Neural cell (in vitro differentiated cells): Measurements from ENCODE around the gene CAPS. TPM values are rescaled to one million over a fixed set of nuclear protein-coding genes. Genes with fewer than 3 reads are reported as not detected.
"Not testable (repeated sequence)": the region's sequence is repeated elsewhere in the genome, so short reads cannot be mapped to it uniquely, and the experiment has no call there.

Experiments used
- H2AFZ ChIP-seq: fragments of 200-600, 300-800 bp; sonication (generic), shearing (Covaris generic); 2 replicates; pipeline ENCODE4 v1.6.0; 2014; ENCODE audit warnings: low read depth, mild to moderate bottlenecking, antibody characterized with exemption, low read length, moderate library complexity
- H3F3A ChIP-seq: fragments of 200-600 bp; shearing (Covaris generic); 2 replicates; pipeline ENCODE4 v1.6.1; 2016; ENCODE audit warnings: mild to moderate bottlenecking, moderate library complexity, mixed read lengths, antibody characterized with exemption, low read length; ENCODE audit not compliant: insufficient read depth, poor library complexity, severe bottlenecking
- H3K27ac ChIP-seq: fragments of 200-600, 300-800 bp; sonication (generic), shearing (Covaris generic); 2 replicates; pipeline ENCODE4 v1.5.1; 2014; ENCODE audit warnings: mild to moderate bottlenecking, low read length, moderate library complexity
- H3K27me3 ChIP-seq: fragments of 300-800, 200-600 bp; sonication (generic), shearing (Covaris generic); 2 replicates; pipeline ENCODE4 v1.6.0; 2014; ENCODE audit warnings: mild to moderate bottlenecking, low read depth, low read length, moderate library complexity; ENCODE audit not compliant: insufficient read depth
- H3K36me3 ChIP-seq: fragments of 300-800, 200-600 bp; sonication (generic), shearing (Covaris generic); 2 replicates; pipeline ENCODE4 v1.5.1; 2014; ENCODE audit warnings: mild to moderate bottlenecking, antibody characterized with exemption, low read length, moderate library complexity; ENCODE audit not compliant: insufficient read depth
- H3K4me2 ChIP-seq: fragments of 300-800, 200-600 bp; sonication (generic), shearing (Covaris generic); 2 replicates; pipeline ENCODE4 v1.6.0; 2014; ENCODE audit warnings: mild to moderate bottlenecking, low read length
- H3K4me3 ChIP-seq: fragments of 300-800, 200-600 bp; sonication (generic), shearing (Covaris generic); 2 replicates; pipeline ENCODE4 v1.5.1; 2014; ENCODE audit warnings: mild to moderate bottlenecking, low read length, moderate library complexity
- H3K79me2 ChIP-seq: fragments of 200-600 bp; shearing (Covaris generic); replicated peaks from 2 replicates; pipeline ENCODE4 v1.6.0; 2014; ENCODE audit warnings: mild to moderate bottlenecking, low read length, moderate library complexity; ENCODE audit not compliant: insufficient read depth
- H3K9ac ChIP-seq: fragments of 300-800, 200-600 bp; sonication (generic), shearing (Covaris generic); 2 replicates; pipeline ENCODE4 v1.6.1; 2016; ENCODE audit warnings: mild to moderate bottlenecking, low read length, mixed read lengths
- H3K9me2 ChIP-seq: fragments of 200-600 bp; shearing (Covaris generic); 2 replicates; pipeline ENCODE4 v1.6.1; 2016; ENCODE audit warnings: mild to moderate bottlenecking, low read length, mixed read lengths; ENCODE audit not compliant: insufficient read depth
- H3K9me3 ChIP-seq: fragments of 200-600, 300-800 bp; sonication (generic), shearing (Covaris generic); 2 replicates; pipeline ENCODE4 v1.6.1; 2016; ENCODE audit warnings: mild to moderate bottlenecking, mixed run types, low read length, moderate library complexity, mixed read lengths
- H4K20me1 ChIP-seq: fragments of 200-600 bp; shearing (Covaris generic); 2 replicates; pipeline ENCODE4 v1.6.1; 2016; ENCODE audit warnings: mild to moderate bottlenecking, mixed run types; ENCODE audit not compliant: insufficient read depth
- CTCF ChIP-seq: fragments of 450-650 bp; IDR thresholded peaks from 2 replicates; pipeline ENCODE4 v1.5.1; 2014; ENCODE audit warnings: antibody characterized with exemption, mild to moderate bottlenecking, moderate library complexity; ENCODE audit not compliant: poor library complexity, severe bottlenecking
- EP300 ChIP-seq: fragments of 450-650 bp; conservative IDR thresholded peaks from 2 replicates; pipeline ENCODE4 v1.6.1; 2014; ENCODE audit warnings: antibody characterized with exemption, mild to moderate bottlenecking, moderate library complexity; ENCODE audit not compliant: poor library complexity, severe bottlenecking
- EZH2 ChIP-seq: fragments of 200-600, 300-800 bp; shearing (Covaris generic), sonication (generic); IDR thresholded peaks from 2 replicates; pipeline ENCODE4 v1.6.1; 2014; ENCODE audit warnings: antibody characterized with exemption, low read length, borderline replicate concordance, mild to moderate bottlenecking; ENCODE audit not compliant: insufficient read depth, poor library complexity, severe bottlenecking
- MXI1 ChIP-seq: fragments of 450-650 bp; conservative IDR thresholded peaks from 2 replicates; pipeline ENCODE4 v1.6.1; 2014; ENCODE audit warnings: antibody characterized with exemption, mild to moderate bottlenecking; ENCODE audit not compliant: poor library complexity, severe bottlenecking
- POLR2AphosphoS5 ChIP-seq: IDR thresholded peaks from 2 replicates; pipeline ENCODE4 v1.6.1; 2012
- RAD21 ChIP-seq: fragments of 450-650 bp; conservative IDR thresholded peaks from 2 replicates; pipeline ENCODE4 v1.6.1; 2014; ENCODE audit warnings: antibody characterized with exemption, mild to moderate bottlenecking, moderate library complexity
- REST ChIP-seq: IDR thresholded peaks from 2 replicates; pipeline ENCODE4 v1.6.1; 2012; ENCODE audit warnings: borderline replicate concordance
- SMC3 ChIP-seq: fragments of 450-650 bp; conservative IDR thresholded peaks from 2 replicates; pipeline ENCODE4 v1.6.1; 2014; ENCODE audit warnings: antibody characterized with exemption, mild to moderate bottlenecking, moderate library complexity; ENCODE audit not compliant: poor library complexity
- TAF1 ChIP-seq: IDR thresholded peaks from 2 replicates; pipeline ENCODE4 v1.6.1; 2012; ENCODE audit warnings: low read depth
- polyA plus RNA-seq: library from polyadenylated mRNA; depleted of rRNA; stranded (reverse); fragments of >200 nt; gene quantifications from 2 replicates; pipeline ENCODE4 v1.2.3, GENCODE V29; 2014

CAPS gene
- polyA plus RNA-seq, 1 donor from 2014 or later, result 10.5 TPM

DNA sequence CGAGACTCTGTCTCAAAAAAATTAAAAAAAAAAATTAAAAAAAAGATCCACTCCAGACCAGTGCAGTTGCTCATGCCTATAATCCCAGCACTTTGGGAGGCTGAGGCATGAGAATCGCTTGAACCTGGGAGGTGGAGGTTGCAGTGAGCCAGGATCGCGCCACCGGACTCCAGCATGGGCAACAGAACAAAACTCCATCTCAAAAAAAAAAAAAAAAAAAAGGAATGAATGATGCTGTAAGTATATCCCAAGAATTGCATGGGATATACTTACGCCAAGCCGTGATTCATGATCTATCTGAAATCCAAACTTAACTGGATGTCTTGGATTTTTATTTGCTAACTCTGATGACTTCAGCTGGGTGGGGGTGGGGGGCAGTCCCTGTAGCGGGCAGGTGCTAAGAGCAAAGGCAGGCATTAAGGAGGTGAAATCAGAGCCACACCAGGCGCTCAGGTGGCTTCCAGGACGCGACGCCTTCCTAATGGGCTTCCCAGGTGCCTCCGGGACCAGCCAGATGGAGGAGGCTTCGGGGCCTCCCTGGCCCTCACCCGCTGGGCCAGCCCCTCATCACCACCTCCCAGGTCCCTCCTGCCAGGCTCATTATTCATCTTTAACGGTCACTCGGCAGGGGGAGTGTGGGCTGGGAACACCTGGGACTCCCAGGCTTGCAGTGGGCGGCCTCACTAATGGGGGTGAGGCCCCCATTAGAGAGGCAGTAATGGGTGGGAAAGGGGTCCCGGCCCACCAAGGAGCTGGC lies 32.3 kb upstream of the CAPS start:
- no peak overlapping the region for H3K4me2 ChIP-seq

DNA sequence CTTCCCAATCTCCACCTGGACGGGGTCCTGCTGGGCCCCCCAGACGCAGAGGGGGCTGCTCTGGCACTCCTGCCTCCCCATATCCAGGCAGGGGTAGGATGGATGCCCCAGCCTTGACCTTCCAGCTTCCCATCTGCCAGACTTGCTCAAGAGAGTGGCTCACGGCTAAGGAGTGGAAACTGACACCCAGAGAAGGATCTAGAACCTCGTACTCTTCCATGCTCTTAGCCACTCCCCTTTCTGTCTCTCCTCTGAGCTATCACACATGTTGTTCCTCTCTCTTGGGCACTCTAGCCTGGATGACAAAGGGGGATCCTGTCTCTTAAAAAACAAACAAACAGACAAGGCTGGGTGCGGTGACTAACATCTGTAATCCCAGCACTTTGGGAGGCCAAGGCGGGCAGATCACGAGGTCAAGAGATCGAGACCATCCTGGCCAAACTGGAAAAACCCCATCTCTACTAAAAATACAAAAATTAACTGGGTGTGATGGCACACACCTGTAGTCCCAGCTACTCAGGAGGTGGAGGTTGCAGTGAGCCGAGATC lies 31.6 kb upstream of the CAPS start:
- Histone ChIP-seq H2AFZ (no peak overlapping the region), H3K9me2 (no peaks in the 10 kb centered on the region), H3K27me3 (no peaks in the 10 kb centered on the region), H3K79me2 (no peaks in the 10 kb centered on the region), H3K9me3 (no peaks in the 10 kb centered on the region), H3K9ac (no peak overlapping the region), H3K36me3 (no peaks in the 10 kb centered on the region), H3F3A (no peaks in the 10 kb centered on the region), H4K20me1 (no peaks in the 10 kb centered on the region), H3K4me2 (no peak overlapping the region), H3K4me3 (no peak overlapping the region), H3K27ac (no peak overlapping the region)
- TF ChIP-seq EZH2, result no peak
- TF ChIP-seq SMC3, result no peak
- TF ChIP-seq POLR2AphosphoS5, result no peak
- no peak for TF ChIP-seq RAD21
- TF ChIP-seq REST, result no peak
- TF ChIP-seq TAF1, result no peak
- no peak for TF ChIP-seq CTCF
- TF ChIP-seq EP300, result no peak
- TF ChIP-seq MXI1, result no peak

More for the DNA sequence above, 32.3 kb upstream of the CAPS start:
- H3K9ac ChIP-seq, result no peak overlapping the region
- H3K9me3 ChIP-seq, result no peaks in the 10 kb centered on the region
- no peak overlapping the region for H3K27ac ChIP-seq
- no peaks in the 10 kb centered on the region for H3K9me2 ChIP-seq
- H3F3A ChIP-seq, result no peaks in the 10 kb centered on the region
- H3K4me3 ChIP-seq, result no peak overlapping the region
- no peaks in the 10 kb centered on the region for H4K20me1 ChIP-seq
- H2AFZ ChIP-seq, result no peak overlapping the region
- TF ChIP-seq SMC3 (no peak), MXI1 (no peak), CTCF (no peak)
- H3K79me2 ChIP-seq, result no peaks in the 10 kb centered on the region
- H3K36me3 ChIP-seq, result no peaks in the 10 kb centered on the region
- no peaks in the 10 kb centered on the region for H3K27me3 ChIP-seq

GRCh38 chr19:5883157-5883873 lies 30.7 kb upstream of the CAPS start:
- not testable (repeated sequence) for H3K27me3 ChIP-seq, H3K27ac ChIP-seq

More at GRCh38 chr19:5883157-5883873, 30.7 kb upstream of the CAPS start:
- H3K36me3 ChIP-seq, H3K4me2 ChIP-seq, H3F3A ChIP-seq, H4K20me1 ChIP-seq, H2AFZ ChIP-seq, H3K9me3 ChIP-seq, H3K9ac ChIP-seq, H3K79me2 ChIP-seq, H3K4me3 ChIP-seq, H3K9me2 ChIP-seq: not testable (repeated sequence)
